ENCODE measurements around the gene RAET1L. TPM values are rescaled to one million over a fixed set of nuclear protein-coding genes. Genes with fewer than 3 reads are reported as not detected.

RAET1L gene
- polyA plus RNA-seq, 1 donor (not counting 4 experiments of a cell fraction or from before 2014, with no cell fraction given), result 6.9 TPM

- Histone ChIP-seq H3K36me3 (ENCODE audit: control insufficient read depth in 2 of 2, extremely low read depth in 1 of 2, insufficient read depth in 2 of 2, low read length in 2 of 2) (no peaks in the 10 kb centered on the region), H4K20me1 (ENCODE audit: control insufficient read depth, extremely low read depth, insufficient read depth, low read length) (no peaks in the 10 kb centered on the region), H3K9me3 (ENCODE audit: control insufficient read depth, low read depth, low read length) (no peaks in the 10 kb centered on the region), H3K9ac (ENCODE audit: control insufficient read depth, extremely low read depth, insufficient read depth, low read length) (no peak overlapping the region), H3K27me3 (ENCODE audit: control insufficient read depth, extremely low read depth, insufficient read depth, low read length) (peaks cover 55% of the 10 kb centered on the region), H3K4me2 (ENCODE audit: control insufficient read depth, extremely low read depth, insufficient read depth, low read depth, low read length) (no peak overlapping the region), H3K4me3 (ENCODE audit: control insufficient read depth in 2 of 3, extremely low read depth in 1 of 3, insufficient read depth in 2 of 3, low read depth in 1 of 3, low read length in 3 of 3) (no peak overlapping the region), H3K79me2 (ENCODE audit: control insufficient read depth, insufficient read depth, low read length) (no peaks in the 10 kb centered on the region), H2AFZ (ENCODE audit: control insufficient read depth, low read length) (no peak overlapping the region), H3K27ac (ENCODE audit: control insufficient read depth, insufficient read depth, low read length) (no peak overlapping the region), H3K4me1 (ENCODE audit: control insufficient read depth, extremely low read depth, insufficient read depth, low read length) (peaks cover 3% of the 10 kb centered on the region), H3K9me1 (ENCODE audit: control insufficient read depth, extremely low read depth, insufficient read depth, low read length) (no peaks in the 10 kb centered on the region)
- no peak for FAIRE-seq
- TF ChIP-seq CTCF (optimal IDR thresholded peaks at IDR 0.05 in 1 of 3, IDR thresholded peaks at IDR 0.05 in 1 of 3, conservative IDR thresholded peaks at IDR 0.05 in 1 of 3; ENCODE audit: extremely low read depth in 1 of 3, insufficient read depth in 2 of 3, low read length in 3 of 3), result no peak
- TF ChIP-seq EZH2 (IDR thresholded peaks at IDR 0.05; ENCODE audit: low read length), result no peak
- dilution Hi-C loops (cut with MboI; ENCODE audit: extremely low pct_ligation_motif_present, low sequenced_read_pairs), result no loop called here
- no peak for DNase-seq (ENCODE audit: low read depth, low spot score)
Measured at GRCh38 chr6:150036081-150036480, 10.7 kb upstream of the RAET1L start.

GRCh38 chr6:150033207-150033771 lies 8.0 kb upstream of the RAET1L start:
- Histone ChIP-seq H3K36me3 (ENCODE audit: control insufficient read depth in 2 of 2, extremely low read depth in 1 of 2, insufficient read depth in 2 of 2, low read length in 2 of 2) (no peaks in the 10 kb centered on the region), H3K27ac (ENCODE audit: control insufficient read depth, insufficient read depth, low read length) (no peak overlapping the region), H2AFZ (ENCODE audit: control insufficient read depth, low read length) (no peak overlapping the region), H4K20me1 (ENCODE audit: control insufficient read depth, extremely low read depth, insufficient read depth, low read length) (no peaks in the 10 kb centered on the region), H3K4me1 (ENCODE audit: control insufficient read depth, extremely low read depth, insufficient read depth, low read length) (peaks cover 3% of the 10 kb centered on the region), H3K4me3 (ENCODE audit: control insufficient read depth in 2 of 3, extremely low read depth in 1 of 3, insufficient read depth in 2 of 3, low read depth in 1 of 3, low read length in 3 of 3) (no peak overlapping the region), H3K27me3 (ENCODE audit: control insufficient read depth, extremely low read depth, insufficient read depth, low read length) (peaks cover 35% of the 10 kb centered on the region), H3K79me2 (ENCODE audit: control insufficient read depth, insufficient read depth, low read length) (no peaks in the 10 kb centered on the region), H3K9me3 (ENCODE audit: control insufficient read depth, low read depth, low read length) (no peaks in the 10 kb centered on the region), H3K9me1 (ENCODE audit: control insufficient read depth, extremely low read depth, insufficient read depth, low read length) (no peaks in the 10 kb centered on the region), H3K4me2 (ENCODE audit: control insufficient read depth, extremely low read depth, insufficient read depth, low read depth, low read length) (no peak overlapping the region), H3K9ac (ENCODE audit: control insufficient read depth, extremely low read depth, insufficient read depth, low read length) (no peak overlapping the region)
- dilution Hi-C loops (cut with MboI; ENCODE audit: extremely low pct_ligation_motif_present, low sequenced_read_pairs), result no loop called here
- no peak for FAIRE-seq
- DNase-seq (ENCODE audit: low read depth, low spot score), result no peak
- TF ChIP-seq EZH2 (IDR thresholded peaks at IDR 0.05; ENCODE audit: low read length), result no peak
- TF ChIP-seq CTCF (optimal IDR thresholded peaks at IDR 0.05 in 1 of 3, IDR thresholded peaks at IDR 0.05 in 1 of 3, conservative IDR thresholded peaks at IDR 0.05 in 1 of 3; ENCODE audit: extremely low read depth in 1 of 3, insufficient read depth in 2 of 3, low read length in 3 of 3), result no peak
